WERI-Rb-1 (cell line): ENCODE results near the gene SHANK1.

ENCODE experiments used
- DNase-seq: peaks from one replicate; pipeline ENCODE4 v3.0.0-alpha.2; 2020
- H3K27ac ChIP-seq: fragments of 250-450 bp; sonication (Bioruptor Pico); 2 replicates; pipeline ENCODE4 v1.5.1; 2020; ENCODE audit warnings: mild to moderate bottlenecking, moderate library complexity
- H3K27me3 ChIP-seq: fragments of 250-450 bp; sonication (Bioruptor Pico); 2 replicates; pipeline ENCODE4 v1.5.1; 2021; ENCODE audit warnings: mild to moderate bottlenecking, low read depth, moderate library complexity; ENCODE audit not compliant: insufficient read depth, severe bottlenecking
- H3K36me3 ChIP-seq: fragments of 250-450 bp; sonication (Bioruptor Pico); 2 replicates; pipeline ENCODE4 v1.5.1; 2020; ENCODE audit warnings: mild to moderate bottlenecking, moderate library complexity
- H3K4me3 ChIP-seq: 2 replicates; pipeline ENCODE4 v1.5.1; 2011; ENCODE audit warnings: low read depth, mild to moderate bottlenecking, control low read depth, low read length
- H3K9me3 ChIP-seq: fragments of 250-450 bp; sonication (Bioruptor Pico); 2 replicates; pipeline ENCODE4 v1.5.1; 2021; ENCODE audit warnings: mild to moderate bottlenecking, moderate library complexity; ENCODE audit not compliant: severe bottlenecking
- CTCF ChIP-seq: IDR thresholded peaks from 2 replicates; pipeline ENCODE4 v1.5.1; 2011; ENCODE audit warnings: low read depth, mild to moderate bottlenecking, control low read depth, inconsistent platforms, low read length

The SHANK1 gene

GRCh38 chr19:50638600-50638999 lies 81.0 kb downstream of the SHANK1 start:
- DNase-seq = no peak
- no peak for TF ChIP-seq CTCF
- Histone ChIP-seq H3K27me3 (peaks cover 4% of the 10 kb centered on the region), H3K9me3 (peaks cover 3% of the 10 kb centered on the region), H3K4me3 (peak overlapping the region; percentile 92), H3K27ac (no peak overlapping the region), H3K36me3 (no peaks in the 10 kb centered on the region)

GRCh38 chr19:50636317-50637085 lies 83.1 kb downstream of the SHANK1 start:
- peaks cover 3% of the 10 kb centered on the region for H3K9me3 ChIP-seq
- H3K4me3 ChIP-seq = no peak overlapping the region
- no peak for TF ChIP-seq CTCF
- no peak overlapping the region for H3K27ac ChIP-seq
- DNase-seq = no peak
- no peaks in the 10 kb centered on the region for H3K27me3 ChIP-seq
- no peaks in the 10 kb centered on the region for H3K36me3 ChIP-seq

GRCh38 chr19:50633973-50634372 lies 85.6 kb downstream of the SHANK1 start:
- no peaks in the 10 kb centered on the region for H3K27me3 ChIP-seq
- no peak for DNase-seq
- no peak for TF ChIP-seq CTCF
- no peak overlapping the region for H3K4me3 ChIP-seq
- H3K9me3 ChIP-seq = peaks cover 3% of the 10 kb centered on the region
- H3K36me3 ChIP-seq = no peaks in the 10 kb centered on the region
- no peak overlapping the region for H3K27ac ChIP-seq

GRCh38 chr19:50633359-50633758 lies 86.2 kb downstream of the SHANK1 start:
- Histone ChIP-seq H3K27me3 (no peaks in the 10 kb centered on the region), H3K4me3 (no peak overlapping the region), H3K27ac (no peak overlapping the region), H3K9me3 (peaks cover 3% of the 10 kb centered on the region), H3K36me3 (no peaks in the 10 kb centered on the region)
- no peak for TF ChIP-seq CTCF
- DNase-seq = no peak

- peak; percentile 36; the same call in 1 of the 2 replicates for TF ChIP-seq CTCF
- H3K27me3 ChIP-seq = no peaks in the 10 kb centered on the region
- H3K4me3 ChIP-seq = no peak overlapping the region
- peaks cover 3% of the 10 kb centered on the region for H3K9me3 ChIP-seq
- DNase-seq = no peak
- no peak overlapping the region for H3K27ac ChIP-seq
- no peaks in the 10 kb centered on the region for H3K36me3 ChIP-seq
Measured at GRCh38 chr19:50632151-50632835, 87.3 kb downstream of the SHANK1 start.

- H3K36me3 ChIP-seq = no peaks in the 10 kb centered on the region
- no peak overlapping the region for H3K4me3 ChIP-seq
- H3K27ac ChIP-seq = no peak overlapping the region
- no peak for DNase-seq
- no peaks in the 10 kb centered on the region for H3K27me3 ChIP-seq
- H3K9me3 ChIP-seq = peaks cover 3% of the 10 kb centered on the region
- TF ChIP-seq CTCF = no peak
Measured at GRCh38 chr19:50629801-50630200, 89.8 kb downstream of the SHANK1 start.
